Testis (tissue), 3 donors: ENCODE measurements around the gene MAMDC2. TPM values are rescaled to one million over a fixed set of nuclear protein-coding genes. Genes with fewer than 3 reads are reported as not detected.

ENCODE experiments used
- DNase-seq: peaks from one replicate; pipeline ENCODE4 v3.0.0-alpha.2; 2019
- H3K27ac ChIP-seq, 2 donors: fragments of 200-600 bp; sonication (generic); one replicate each; pipeline ENCODE4 v1.5.1; 2019
- H3K27me3 ChIP-seq: fragments of 200-600 bp; sonication (generic); one replicate; pipeline ENCODE4 v1.5.1; 2019
- H3K36me3 ChIP-seq: fragments of 200-600 bp; sonication (generic); one replicate; pipeline ENCODE4 v1.5.1; 2017; ENCODE audit warnings: low read depth; ENCODE audit errors: missing control alignments
- H3K4me1 ChIP-seq: fragments of 200-600 bp; sonication (generic); one replicate; pipeline ENCODE4 v1.5.1; 2019
- H3K4me3 ChIP-seq, 2 donors: fragments of 200-600 bp; sonication (generic); one replicate each; pipeline ENCODE4 v1.5.1; 2017 to 2019
- H3K9me3 ChIP-seq: fragments of 200-600 bp; sonication (generic); one replicate; pipeline ENCODE4 v1.5.1; 2017
- CTCF ChIP-seq, 3 experiments: fragments of 450-650 bp in 2 of 3; fragments of 200-600 bp in 1 of 3; sonication (generic) in 1 of 3; IDR thresholded peaks; one replicate each; pipeline ENCODE4 v1.5.1; 2016 to 2019; ENCODE audit warnings: antibody characterized with exemption in 3 of 3, mild to moderate bottlenecking in 2 of 3, moderate library complexity in 1 of 3
- POLR2A ChIP-seq: fragments of 450-650 bp; IDR thresholded peaks from one replicate; pipeline ENCODE4 v1.6.1; 2017; ENCODE audit warnings: antibody characterized with exemption, mild to moderate bottlenecking, moderate library complexity
- WGBS, 2 donors: methylation state at CpG; one replicate each; pipeline ENCODE4 v1.1.5; 2018; 5-methylcytosine and 5-hydroxymethylcytosine counted together
- intact Hi-C: fragments of 100-400 bp; cut with DNase I; formaldehyde crosslinking; loops from one replicate; pipeline ENCODE4 v1.15.1; 2023; ENCODE audit warnings: low total_unique reads
- polyA plus RNA-seq: library from polyadenylated mRNA; stranded (reverse); fragments of 350-450 nt; fragmentation: Illumina TruSeq; extraction: RNeasy Lipid Tissue Mini Kit (QIAGEN cat#74804); gene quantifications from one replicate; pipeline ENCODE4 v1.2.3, GENCODE V29; 2014; ENCODE audit warnings: low read depth, low replicate concordance; ENCODE audit not compliant: insufficient read depth
- total RNA-seq, 2 donors: library from RNA; depleted of rRNA; stranded (reverse); fragments of >200 nt; gene quantifications; one replicate each; pipeline ENCODE4 v1.2.3, GENCODE V29; 2016

The MAMDC2 gene
- total and polyA plus RNA-seq, 3 donors from 2014 or later: 13.7 to 28.3 (median 15.1) TPM

GRCh38 chr9:70092190-70092589, 48.5 kb downstream of the MAMDC2 start:
- TF ChIP-seq CTCF (IDR thresholded peaks at IDR 0.05) (no peak), POLR2A (no peak)
- H3K4me3 ChIP-seq: no peak overlapping the region
- intact Hi-C loops: no loop called here
- DNase-seq: no peak
- H3K9me3 ChIP-seq: no peaks in the 10 kb centered on the region
- no peak overlapping the region for H3K27ac ChIP-seq
- H3K4me1 ChIP-seq: no peaks in the 10 kb centered on the region
- 93 to 97% methylated on average over 2 of the region's 2 CpGs for WGBS, 2 donors
- H3K36me3 ChIP-seq: no peaks in the 10 kb centered on the region
- no peaks in the 10 kb centered on the region for H3K27me3 ChIP-seq

GRCh38 chr9:70093095-70093494, 49.4 kb downstream of the MAMDC2 start:
- no peak overlapping the region for H3K4me3 ChIP-seq
- H3K27ac ChIP-seq: no peak overlapping the region
- TF ChIP-seq CTCF (IDR thresholded peaks at IDR 0.05): no peak
- no peak for TF ChIP-seq POLR2A
- H3K4me1 ChIP-seq: no peaks in the 10 kb centered on the region
- H3K27me3 ChIP-seq: no peaks in the 10 kb centered on the region
- DNase-seq: no peak
- H3K9me3 ChIP-seq: no peaks in the 10 kb centered on the region
- intact Hi-C loops: no loop called here
- H3K36me3 ChIP-seq: no peaks in the 10 kb centered on the region

- no peak for DNase-seq
- intact Hi-C loops: no loop called here
- TF ChIP-seq POLR2A (no peak), CTCF (IDR thresholded peaks at IDR 0.05) (no peak)
- WGBS, 2 donors: 38% methylated on average over 1 of the region's 1 CpG
- Histone ChIP-seq H3K9me3 (no peaks in the 10 kb centered on the region), H3K4me3 (no peak overlapping the region), H3K27me3 (no peaks in the 10 kb centered on the region), H3K4me1 (no peaks in the 10 kb centered on the region), H3K36me3 (no peaks in the 10 kb centered on the region), H3K27ac (peak overlapping the region in 1 of 2 donors; percentile 17)
These were observed 50.3 kb downstream of the MAMDC2 start for GRCh38 chr9:70093944-70094343.

GRCh38 chr9:70094747-70095146, 51.1 kb downstream of the MAMDC2 start:
- intact Hi-C loops: no loop called here
- TF ChIP-seq CTCF (IDR thresholded peaks at IDR 0.05) (no peak), POLR2A (no peak)
- no peak for DNase-seq
- no peaks in the 10 kb centered on the region for H3K36me3 ChIP-seq
- no peak overlapping the region for H3K4me3 ChIP-seq
- H3K27ac ChIP-seq: no peak overlapping the region
- no peaks in the 10 kb centered on the region for H3K27me3 ChIP-seq
- H3K9me3 ChIP-seq: no peaks in the 10 kb centered on the region
- H3K4me1 ChIP-seq: no peaks in the 10 kb centered on the region

GRCh38 chr9:70097187-70097586, 53.5 kb downstream of the MAMDC2 start:
- no peaks in the 10 kb centered on the region for H3K27me3 ChIP-seq
- H3K4me3 ChIP-seq: no peak overlapping the region
- no peaks in the 10 kb centered on the region for H3K4me1 ChIP-seq
- H3K36me3 ChIP-seq: no peaks in the 10 kb centered on the region
- no peak overlapping the region for H3K27ac ChIP-seq
- WGBS, 2 donors: 79 to 89% methylated on average over 4 of the region's 4 CpGs
- TF ChIP-seq CTCF (IDR thresholded peaks at IDR 0.05) (no peak), POLR2A (no peak)
- no peak for DNase-seq
- intact Hi-C loops: no loop called here
- H3K9me3 ChIP-seq: no peaks in the 10 kb centered on the region
